Raji (cell line): ENCODE results near the gene PPCDC.

ENCODE experiments used
- POLR2A ChIP-seq: IDR thresholded peaks from 2 replicates; pipeline ENCODE4 v1.6.1; 2011; ENCODE audit warnings: low read depth, low read length, control low read depth; ENCODE audit not compliant: insufficient read depth

The PPCDC gene

DNA sequence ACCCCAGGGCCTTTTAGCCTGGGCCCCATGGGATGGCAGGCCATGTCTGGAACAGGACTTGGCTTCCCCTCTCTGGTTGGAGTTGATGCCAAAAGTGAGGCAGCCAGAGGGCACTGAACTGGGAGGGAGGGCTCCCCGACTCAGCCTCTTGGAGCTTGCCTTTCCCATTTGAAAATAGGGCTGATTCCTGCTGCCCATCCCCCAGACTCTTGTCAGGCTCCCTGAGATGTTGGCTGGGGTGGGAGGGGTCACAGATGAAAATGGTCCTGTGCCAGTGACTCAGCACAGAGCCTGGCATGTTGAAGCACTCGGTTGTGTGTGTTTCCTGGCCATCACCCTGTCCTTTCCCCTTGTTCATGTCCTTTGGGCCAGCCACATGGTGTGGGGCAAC is 6.6 kb downstream of the PPCDC start:
- no peak for TF ChIP-seq POLR2A

DNA sequence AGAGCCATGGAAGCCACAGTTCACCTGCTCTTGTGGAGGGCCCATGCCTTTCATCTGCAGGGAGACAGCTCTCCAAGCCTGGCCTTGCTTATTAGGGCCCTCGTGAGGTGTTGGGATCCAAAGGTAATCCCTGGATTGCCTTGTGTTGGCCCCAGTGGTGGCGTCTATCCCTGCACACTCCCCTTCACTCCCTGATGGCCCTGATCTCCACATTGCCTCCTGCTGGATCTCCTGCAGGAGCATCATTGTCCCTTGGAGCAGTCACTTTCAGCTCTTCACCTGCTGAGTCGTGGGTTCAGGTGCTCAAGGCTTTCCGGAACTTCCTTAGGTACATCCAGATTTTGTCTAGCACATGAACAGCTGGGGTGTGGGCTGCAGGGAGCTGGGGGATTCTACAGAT is 7.0 kb downstream of the PPCDC start:
- TF ChIP-seq POLR2A, result no peak

DNA sequence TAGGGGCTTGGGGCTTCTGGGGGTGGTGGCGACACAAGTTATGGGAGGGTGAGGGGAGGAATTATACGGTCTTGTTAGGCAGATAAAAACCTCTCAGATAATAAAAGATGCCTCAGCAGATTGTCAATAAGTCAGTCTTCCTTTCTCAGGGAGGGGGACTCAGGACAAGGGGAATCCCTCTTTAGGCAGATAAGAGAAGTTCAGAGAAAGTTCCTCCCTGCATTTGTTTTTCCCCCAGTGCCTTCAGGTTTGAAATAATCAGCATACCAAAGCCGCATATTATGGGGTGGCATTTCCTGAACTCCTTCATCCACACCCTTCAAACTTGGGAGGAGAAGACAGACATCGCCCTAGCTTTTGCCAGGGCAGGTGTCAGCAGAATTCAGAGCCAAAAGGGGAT is 8.5 kb downstream of the PPCDC start:
- TF ChIP-seq POLR2A, result no peak

DNA sequence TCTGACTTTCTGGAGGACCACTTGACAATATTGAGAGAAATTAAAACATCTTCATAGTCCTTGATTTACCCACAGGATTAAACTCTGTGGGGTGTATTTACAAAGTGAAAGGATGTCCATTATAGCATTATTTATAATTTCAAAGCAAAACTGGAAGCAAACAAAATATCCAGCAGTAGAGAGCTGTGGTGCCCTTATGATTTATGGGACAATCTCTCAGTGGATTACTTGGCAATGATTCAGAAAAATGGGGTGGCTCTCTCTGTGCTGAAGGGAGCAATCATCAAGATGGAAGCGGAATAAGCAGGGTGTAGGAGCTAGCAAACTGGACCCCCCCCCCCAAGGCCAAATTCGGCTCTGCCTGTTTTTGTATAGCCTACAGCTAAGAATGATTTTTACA is 9.0 kb downstream of the PPCDC start:
- no peak for TF ChIP-seq POLR2A

DNA sequence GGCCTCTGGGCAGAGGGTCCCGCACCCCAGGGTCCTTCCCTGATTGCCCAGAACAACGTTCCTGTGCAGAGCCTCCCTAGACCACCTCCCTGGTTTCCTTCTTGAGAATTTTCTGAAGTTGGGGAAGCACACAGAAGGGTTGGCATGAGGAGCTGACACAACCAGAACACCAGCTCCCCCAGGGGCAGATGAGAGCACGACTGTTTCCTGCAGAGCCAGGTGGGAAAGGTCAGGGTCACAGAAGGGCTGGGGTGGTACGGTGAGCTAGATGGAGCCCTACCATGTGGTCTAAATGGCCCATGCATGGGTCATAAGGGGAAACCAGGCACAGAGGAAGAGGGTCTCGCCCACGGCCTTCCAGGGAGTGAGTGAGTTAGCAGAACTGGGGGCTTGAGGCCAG is 10.4 kb downstream of the PPCDC start:
- TF ChIP-seq POLR2A, result no peak

DNA sequence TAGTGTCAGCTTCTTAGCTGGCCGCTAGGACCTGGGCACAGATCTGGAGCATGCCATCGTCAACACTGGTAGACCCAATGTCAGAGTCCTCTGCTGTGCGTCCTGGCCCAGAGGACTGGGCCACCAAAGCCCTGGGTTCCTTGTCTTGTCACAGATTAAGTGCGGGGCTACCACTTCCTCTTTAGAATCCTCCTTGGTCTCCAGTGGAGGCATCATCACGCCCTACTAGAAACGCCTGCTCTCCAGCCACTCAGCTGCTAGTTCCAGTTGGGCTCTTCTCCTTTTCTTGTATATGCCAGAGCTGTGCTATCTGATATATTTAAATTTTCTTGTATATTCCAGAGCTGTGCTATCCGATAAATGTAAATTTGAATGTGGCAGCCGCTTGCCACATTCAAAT is 11.2 kb downstream of the PPCDC start:
- no peak for TF ChIP-seq POLR2A

DNA sequence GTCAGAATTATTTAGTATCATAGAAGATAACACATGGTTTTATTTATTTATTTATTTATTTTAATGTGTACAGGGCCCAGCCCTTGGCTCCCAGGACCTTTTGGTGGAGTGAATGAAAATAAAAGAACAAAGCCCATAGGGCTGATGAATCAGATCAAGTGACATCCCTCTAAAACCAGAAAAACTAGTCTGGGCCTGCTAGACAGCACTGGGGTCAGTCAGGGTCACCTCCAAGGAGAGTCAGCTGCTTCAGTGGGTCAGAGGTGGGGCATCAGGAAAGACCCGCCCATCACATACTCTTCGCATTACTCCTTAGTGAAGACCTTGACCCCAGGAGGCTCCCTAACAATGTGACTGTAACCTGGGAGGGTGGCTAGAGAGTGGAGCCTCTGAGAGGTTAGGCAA is 12.8 kb downstream of the PPCDC start:
- no peak for TF ChIP-seq POLR2A

DNA sequence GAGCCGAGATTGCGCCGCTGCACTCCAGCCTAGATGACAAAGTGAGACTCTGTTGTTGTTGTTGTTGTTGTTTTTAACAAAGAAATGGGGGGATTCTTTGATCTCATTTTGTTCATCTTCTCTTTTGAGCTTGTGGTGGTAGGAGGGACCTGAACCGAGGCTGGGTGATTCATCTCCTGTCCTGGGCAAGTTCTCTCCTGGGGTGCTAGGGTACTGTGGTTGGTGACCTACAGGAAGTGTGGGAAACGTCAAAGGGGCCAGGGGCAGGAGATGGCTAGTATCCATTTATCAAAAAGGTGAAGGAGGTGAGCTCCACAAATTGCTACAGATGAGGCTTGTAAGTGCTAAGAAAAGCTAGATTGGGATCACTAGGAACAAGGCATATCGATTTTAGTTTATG is 14.3 kb downstream of the PPCDC start:
- no peak for TF ChIP-seq POLR2A

DNA sequence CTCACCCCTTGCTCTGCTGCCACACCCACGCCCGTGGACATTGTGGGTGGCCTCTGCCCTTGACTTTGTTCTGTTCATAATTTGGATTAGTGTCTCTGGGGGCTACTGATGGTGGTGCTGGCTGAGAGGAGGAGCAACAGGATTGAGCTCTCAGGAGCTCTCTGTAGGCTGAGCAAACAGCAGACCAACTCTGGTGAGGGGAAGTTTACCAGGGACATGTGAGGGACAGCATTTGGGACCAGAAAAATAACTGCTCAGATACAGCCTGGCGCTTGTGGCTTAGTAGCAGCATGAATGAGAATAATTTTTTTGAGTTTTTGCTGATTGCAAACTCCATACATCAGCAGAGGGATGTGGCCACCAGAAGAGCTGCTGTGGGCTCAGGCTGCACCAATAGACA is 14.8 kb downstream of the PPCDC start:
- no peak for TF ChIP-seq POLR2A

DNA sequence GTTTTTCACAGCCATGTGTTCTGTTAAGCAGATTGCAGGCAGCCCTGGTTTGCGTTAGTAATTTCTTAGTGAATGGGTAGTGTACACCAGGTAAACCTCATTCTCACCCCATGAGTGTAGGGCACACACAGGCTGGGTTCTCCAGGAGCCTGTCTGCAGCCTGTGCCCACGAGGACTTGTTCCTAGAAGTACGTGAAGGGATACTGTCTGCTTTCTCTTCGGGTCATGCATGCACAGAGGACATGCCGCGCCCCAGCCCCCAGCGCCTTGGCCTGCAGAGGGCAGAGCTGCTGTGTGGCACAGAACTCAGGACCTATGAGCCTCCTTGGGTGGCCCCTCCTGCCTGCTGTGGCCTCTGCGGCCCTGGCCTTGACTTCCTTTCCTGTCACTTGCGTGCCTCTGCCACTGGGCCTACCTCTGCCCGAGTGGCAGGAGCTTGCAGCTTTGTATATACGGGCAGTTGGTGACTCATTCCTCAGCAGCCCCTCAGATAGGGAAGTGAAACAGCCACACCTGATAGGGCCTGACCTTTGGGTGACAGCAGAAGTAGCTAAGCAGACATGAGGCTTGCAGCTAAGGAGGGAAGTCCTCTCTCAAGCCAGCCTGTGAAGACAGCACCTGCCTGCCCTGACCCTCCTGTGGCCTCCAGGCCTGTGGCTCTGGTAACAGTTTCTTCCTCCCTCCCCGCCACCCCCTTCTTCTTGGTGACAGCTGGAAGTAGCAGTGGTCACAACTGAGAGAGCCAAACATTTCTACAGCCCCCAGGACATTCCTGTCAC is 19.5 kb downstream of the PPCDC start:
- TF ChIP-seq POLR2A, result peak; percentile 51

DNA sequence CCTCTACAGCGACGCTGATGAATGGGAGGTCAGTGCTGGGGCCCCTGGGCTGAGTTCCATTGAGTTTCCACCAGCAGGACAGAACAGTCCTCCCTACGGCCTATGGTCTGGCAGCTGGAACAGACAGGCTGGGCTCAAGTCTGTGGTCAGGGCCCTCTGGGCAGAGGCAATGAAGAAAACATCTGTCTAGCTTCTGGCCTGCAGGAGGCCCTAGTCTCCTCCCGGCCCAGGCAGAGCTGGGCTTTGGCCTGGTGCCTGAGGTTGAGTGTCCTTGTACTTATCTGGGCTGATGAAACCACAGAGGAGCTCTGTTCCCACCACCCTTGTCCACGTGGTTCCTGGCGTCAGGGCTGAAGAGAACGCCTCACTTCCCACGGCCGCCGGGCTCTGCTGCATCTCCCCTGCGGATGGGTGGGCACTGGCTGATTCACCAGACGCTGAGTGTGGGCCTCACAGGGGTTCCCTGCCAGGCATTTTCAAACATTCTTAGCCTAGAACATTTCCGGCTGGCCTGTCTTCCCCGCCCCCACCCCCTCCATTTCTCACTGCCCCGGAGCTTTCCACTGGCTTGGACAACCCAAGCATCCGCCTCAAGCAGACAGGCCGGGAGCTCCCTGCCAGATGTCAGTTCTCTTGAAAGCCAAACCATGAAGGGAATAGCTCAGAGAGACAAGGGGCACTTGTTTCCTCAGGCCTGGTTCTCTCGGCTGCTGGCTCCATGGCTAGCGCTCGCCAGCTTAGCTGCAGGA is 20.3 kb downstream of the PPCDC start:
- TF ChIP-seq POLR2A, result no peak

DNA sequence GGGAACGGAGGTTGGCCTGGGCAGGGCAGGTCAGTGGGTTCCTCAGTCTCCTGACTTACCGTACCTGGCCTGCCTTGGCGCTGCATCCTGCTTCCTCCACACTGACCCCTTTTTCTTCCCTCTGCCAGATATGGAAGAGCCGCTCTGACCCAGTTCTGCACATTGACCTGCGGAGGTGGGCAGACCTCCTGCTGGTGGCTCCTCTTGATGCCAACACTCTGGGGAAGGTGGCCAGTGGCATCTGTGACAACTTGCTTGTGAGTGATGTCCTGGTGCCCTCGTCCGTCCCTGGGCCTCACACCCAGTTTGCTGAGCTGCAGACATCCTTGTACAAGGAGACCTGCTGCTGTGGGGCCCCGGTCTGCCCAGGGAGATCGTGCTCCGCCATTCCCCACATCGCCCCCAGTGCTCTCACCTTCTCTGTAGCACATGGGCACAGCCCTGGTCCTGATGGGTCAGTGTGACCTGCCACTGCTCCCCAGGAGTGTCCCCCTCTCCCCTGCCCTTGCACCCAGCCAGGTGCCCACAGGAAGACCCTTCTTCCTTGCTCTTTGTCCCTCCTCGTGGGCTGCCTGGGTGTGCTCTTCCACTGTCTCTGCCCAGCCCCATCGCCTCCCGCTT is 21.0 kb downstream of the PPCDC start:
- TF ChIP-seq POLR2A, result no peak

DNA sequence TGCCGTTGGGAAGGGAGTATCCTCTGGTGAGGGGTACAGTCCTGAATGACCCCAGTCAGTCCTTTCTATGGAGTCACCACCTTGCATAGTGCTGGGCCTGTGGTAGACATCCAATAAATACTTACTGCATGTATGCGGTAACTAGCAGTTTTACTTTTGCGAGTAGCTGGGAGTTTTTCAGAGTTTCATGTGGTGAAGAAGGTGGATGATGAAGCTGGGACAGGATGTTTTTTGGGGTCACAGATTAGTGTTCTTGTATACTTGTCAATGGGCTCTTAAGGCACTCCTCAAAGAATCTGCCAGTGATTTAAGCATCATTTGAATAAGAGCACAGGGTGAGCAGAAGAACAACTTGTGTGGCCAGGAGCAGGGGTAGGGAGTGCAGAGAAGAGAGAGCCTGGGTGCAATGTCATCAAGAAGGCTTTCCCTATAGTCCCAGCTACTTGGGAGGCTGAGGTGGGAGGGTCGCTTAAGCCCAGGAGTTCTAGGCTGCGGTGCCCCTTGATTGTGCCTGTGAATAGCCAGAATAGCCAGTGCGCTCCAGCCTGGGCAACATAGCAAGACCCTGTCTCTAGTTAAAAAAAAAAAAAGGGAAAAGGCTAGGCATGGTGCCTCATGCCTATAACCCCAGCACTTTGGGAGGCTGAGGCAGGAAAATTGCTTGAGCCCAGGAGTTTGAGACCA is 22.1 kb downstream of the PPCDC start:
- no peak for TF ChIP-seq POLR2A

DNA sequence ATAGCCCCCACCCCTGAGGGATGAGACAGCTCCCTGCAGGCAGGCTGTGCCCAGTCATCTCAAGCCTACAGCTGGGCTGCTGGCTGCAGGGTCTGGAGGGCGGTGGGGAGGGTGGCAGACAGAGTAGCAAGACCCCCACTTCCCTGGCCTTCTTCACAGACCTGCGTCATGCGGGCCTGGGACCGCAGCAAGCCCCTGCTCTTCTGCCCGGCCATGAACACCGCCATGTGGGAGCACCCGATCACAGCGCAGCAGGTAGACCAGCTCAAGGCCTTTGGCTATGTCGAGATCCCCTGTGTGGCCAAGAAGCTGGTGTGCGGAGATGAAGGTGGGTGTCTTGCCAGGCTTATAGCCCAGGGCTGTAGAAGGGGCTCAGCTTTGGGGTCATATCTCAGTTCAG is 25.0 kb downstream of the PPCDC start:
- no peak for TF ChIP-seq POLR2A

DNA sequence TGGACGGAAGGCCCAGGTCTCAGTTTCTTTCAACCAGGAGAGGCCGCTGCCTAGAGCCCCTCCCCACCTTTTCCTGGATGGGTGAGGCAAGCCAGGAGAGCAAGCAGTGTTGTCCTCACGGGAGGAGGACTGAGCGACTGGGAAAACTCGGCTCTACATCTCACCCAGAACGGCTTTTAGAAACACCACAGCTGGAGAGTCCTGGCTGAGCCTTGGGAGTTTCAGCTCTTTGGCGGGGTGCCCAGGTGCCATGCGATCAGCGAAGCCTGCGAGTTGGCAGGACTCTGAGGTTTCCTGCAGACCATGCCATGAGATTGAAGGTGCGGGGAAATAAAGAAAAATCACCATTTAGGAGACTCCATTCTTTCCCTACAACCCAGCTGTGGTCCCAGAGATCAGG is 26.0 kb downstream of the PPCDC start:
- no peak for TF ChIP-seq POLR2A

DNA sequence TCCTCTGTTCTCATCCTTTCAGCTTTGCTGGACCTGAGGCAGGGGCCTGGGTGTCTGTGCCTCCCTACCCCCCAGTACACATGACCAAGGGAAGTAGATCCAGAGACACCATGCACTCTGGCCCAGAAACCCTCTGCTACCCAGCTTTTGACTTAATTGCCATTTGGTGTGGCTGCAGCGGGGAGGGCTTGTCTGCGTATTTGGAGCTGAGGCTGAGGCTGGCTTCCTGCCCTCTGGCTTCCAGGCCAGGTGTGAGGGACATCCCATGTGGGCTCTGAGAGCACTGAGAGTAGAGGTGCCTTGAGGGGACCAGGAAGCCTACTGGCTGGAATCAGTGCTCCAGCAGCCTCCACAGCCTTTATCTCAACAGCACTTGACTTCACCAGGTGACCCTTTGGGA is 26.9 kb downstream of the PPCDC start:
- TF ChIP-seq POLR2A, result no peak

DNA sequence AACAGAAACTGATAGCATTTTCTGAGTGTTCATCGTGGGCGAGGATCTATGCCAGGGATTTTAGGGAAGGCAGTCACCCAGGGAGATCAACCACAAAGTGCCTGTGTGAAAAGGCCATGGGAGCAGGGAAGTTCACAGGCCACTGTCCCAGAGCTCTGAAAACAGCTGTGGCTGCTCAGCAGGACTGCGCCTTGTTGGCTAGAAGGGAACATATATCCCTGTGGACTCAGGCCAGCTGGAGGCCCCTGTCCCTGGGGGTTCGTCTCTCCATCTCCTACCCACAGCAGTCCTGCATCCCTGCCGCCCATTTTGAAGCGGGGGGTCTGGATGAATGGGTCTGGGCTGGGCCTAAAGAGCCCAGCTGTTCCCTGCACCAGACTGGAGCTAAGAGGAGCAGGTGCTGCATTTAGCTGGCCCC is 27.8 kb downstream of the PPCDC start:
- no peak for TF ChIP-seq POLR2A
